Measurements from ENCODE around the gene FAM110D.

- TF ChIP-seq CTCF (IDR thresholded peaks at IDR 0.05): no peak
- TF ChIP-seq POLR2A (IDR thresholded peaks at IDR 0.05): no peak
- TF ChIP-seq POLR2AphosphoS5 (IDR thresholded peaks at IDR 0.05): no peak
Measured at GRCh38 chr1:26200413-26200812, 41.5 kb downstream of the FAM110D start.

All from suprapubic skin (tissue), 4 donors.